GM19452 (cell line): ENCODE results near the gene ELMO2.

Source experiments
- ATAC-seq: cut with Tn5 transposase; IDR thresholded peaks from one replicate; pipeline ENCODE4 v1.9.1; 2021; ENCODE audit not compliant: unreplicated experiment

Gene ELMO2

GRCh38 chr20:46406200-46406985 lies at the start of gene ELMO2:
TSS of gene ELMO2 (minus strand) at chr20:46406615. CDS start at chr20:46394482, 12,133 bp downstream.
- ATAC-seq = peak; percentile 87

- no peak for ATAC-seq
Observed at GRCh38 chr20:46455729-46456128, 49.3 kb upstream of the ELMO2 start.

GRCh38 chr20:46446851-46447250 lies 40.4 kb upstream of the ELMO2 start:
- ATAC-seq = no peak

- ATAC-seq = no peak
Observed at GRCh38 chr20:46439837-46440236, 33.4 kb upstream of the ELMO2 start.

- ATAC-seq = no peak
Observed at GRCh38 chr20:46438156-46438750, 31.8 kb upstream of the ELMO2 start.

- ATAC-seq = no peak
Observed at GRCh38 chr20:46435146-46435545, 28.7 kb upstream of the ELMO2 start.

GRCh38 chr20:46434597-46434996 lies 28.2 kb upstream of the ELMO2 start:
- no peak for ATAC-seq

GRCh38 chr20:46433051-46433450 lies 26.6 kb upstream of the ELMO2 start:
- ATAC-seq = no peak

GRCh38 chr20:46430921-46431712 lies 24.7 kb upstream of the ELMO2 start:
- ATAC-seq = no peak

- ATAC-seq = no peak
Observed at GRCh38 chr20:46427384-46427783, 21.0 kb upstream of the ELMO2 start.

GRCh38 chr20:46423882-46424482 lies 17.6 kb upstream of the ELMO2 start:
- no peak for ATAC-seq

- no peak for ATAC-seq
Observed at GRCh38 chr20:46423342-46423741, 16.9 kb upstream of the ELMO2 start.

- no peak for ATAC-seq
Observed at GRCh38 chr20:46420878-46421277, 14.5 kb upstream of the ELMO2 start.

- ATAC-seq = no peak
Observed at GRCh38 chr20:46419882-46420281, 13.5 kb upstream of the ELMO2 start.

GRCh38 chr20:46416839-46417238 lies 10.4 kb upstream of the ELMO2 start:
- no peak for ATAC-seq

GRCh38 chr20:46416421-46416820 lies 10.0 kb upstream of the ELMO2 start:
- ATAC-seq = no peak

- no peak for ATAC-seq
Observed at GRCh38 chr20:46415773-46416172, 9.4 kb upstream of the ELMO2 start.

GRCh38 chr20:46414608-46415007 lies 8.2 kb upstream of the ELMO2 start:
- ATAC-seq = no peak

GRCh38 chr20:46411637-46412036 lies 5.2 kb upstream of the ELMO2 start:
- no peak for ATAC-seq

GRCh38 chr20:46408281-46408731 lies 1.9 kb upstream of the ELMO2 start:
- no peak for ATAC-seq

- no peak for ATAC-seq
Observed at GRCh38 chr20:46407671-46407996, 1.2 kb upstream of the ELMO2 start.
